Measurements from ENCODE around the gene S100A10.

DNA sequence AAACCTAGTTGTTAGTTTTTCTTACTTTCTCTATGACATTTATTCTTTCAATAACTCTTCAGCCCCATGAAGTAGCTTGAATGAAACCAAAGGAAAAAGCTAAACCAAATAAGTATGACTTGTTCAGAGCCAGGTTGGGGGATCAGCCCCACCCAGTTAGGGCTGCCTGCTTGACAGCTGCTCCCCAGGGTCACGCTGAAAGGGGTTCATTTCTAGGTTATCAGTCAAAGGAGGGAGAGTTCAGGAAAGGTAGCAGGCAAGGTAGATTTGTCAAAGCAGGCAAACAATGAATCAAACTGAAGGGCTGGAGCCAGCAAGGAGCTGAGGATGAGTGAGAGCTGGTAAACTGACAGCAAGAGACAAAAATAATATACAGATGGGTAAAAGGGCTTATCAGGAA is 46.2 kb upstream of the S100A10 start:
- TF ChIP-seq, protein P1, sequence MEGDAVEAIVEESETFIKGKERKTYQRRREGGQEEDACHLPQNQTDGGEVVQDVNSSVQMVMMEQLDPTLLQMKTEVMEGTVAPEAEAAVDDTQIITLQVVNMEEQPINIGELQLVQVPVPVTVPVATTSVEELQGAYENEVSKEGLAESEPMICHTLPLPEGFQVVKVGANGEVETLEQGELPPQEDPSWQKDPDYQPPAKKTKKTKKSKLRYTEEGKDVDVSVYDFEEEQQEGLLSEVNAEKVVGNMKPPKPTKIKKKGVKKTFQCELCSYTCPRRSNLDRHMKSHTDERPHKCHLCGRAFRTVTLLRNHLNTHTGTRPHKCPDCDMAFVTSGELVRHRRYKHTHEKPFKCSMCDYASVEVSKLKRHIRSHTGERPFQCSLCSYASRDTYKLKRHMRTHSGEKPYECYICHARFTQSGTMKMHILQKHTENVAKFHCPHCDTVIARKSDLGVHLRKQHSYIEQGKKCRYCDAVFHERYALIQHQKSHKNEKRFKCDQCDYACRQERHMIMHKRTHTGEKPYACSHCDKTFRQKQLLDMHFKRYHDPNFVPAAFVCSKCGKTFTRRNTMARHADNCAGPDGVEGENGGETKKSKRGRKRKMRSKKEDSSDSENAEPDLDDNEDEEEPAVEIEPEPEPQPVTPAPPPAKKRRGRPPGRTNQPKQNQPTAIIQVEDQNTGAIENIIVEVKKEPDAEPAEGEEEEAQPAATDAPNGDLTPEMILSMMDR (IDR thresholded peaks at IDR 0.05): no peak
- TF ChIP-seq EP300 (IDR thresholded peaks at IDR 0.05): no peak
- TF ChIP-seq POLR2AphosphoS5 (IDR thresholded peaks at IDR 0.05): peak in 1 of 3 donors; percentile 36
